HepG2 (cell line): Measurements from ENCODE around the gene PGPEP1. TPM values are rescaled to one million over a fixed set of nuclear protein-coding genes. Genes with fewer than 3 reads are reported as not detected.

ENCODE experiments used
- DR1 ChIP-seq: sonication (generic); formaldehyde crosslinking; IDR thresholded peaks from 2 replicates; pipeline ENCODE4 v1.8.0; 2021; ENCODE audit warnings: mild to moderate bottlenecking, missing genetic modification reagents, inconsistent platforms
- GATAD1 ChIP-seq: IDR thresholded peaks from 2 replicates; pipeline ENCODE4 v1.6.1; 2016; ENCODE audit warnings: missing genetic modification reagents, missing compliant biosample characterization
- HMGA1 ChIP-seq: sonication (generic); formaldehyde crosslinking; conservative IDR thresholded peaks from 2 replicates; pipeline ENCODE4 v1.4.0; 2020; ENCODE audit warnings: missing genetic modification reagents
- JUND ChIP-seq: sonication (generic); formaldehyde crosslinking; IDR thresholded peaks from 2 replicates; pipeline ENCODE4 v1.8.0; 2022; ENCODE audit warnings: mild to moderate bottlenecking, missing genetic modification reagents
- NFE2L2 ChIP-seq: fragments of 150-350 bp; IDR thresholded peaks from 2 replicates; pipeline ENCODE4 v1.6.1; 2014; ENCODE audit warnings: low read length
- NONO ChIP-seq, 2 experiments: fragments of 450-650 bp in 1 of 2; sonication (generic) in 1 of 2; formaldehyde crosslinking in 1 of 2; IDR thresholded peaks in 1 of 2; conservative IDR thresholded peaks in 1 of 2; 2 replicates each; pipeline versions ENCODE4 v1.6.1 to v1.8.0; 2017 to 2022; ENCODE audit warnings: mild to moderate bottlenecking in 1 of 2, missing genetic modification reagents in 1 of 2, moderate library complexity in 1 of 2
- RFXANK ChIP-seq: IDR thresholded peaks from 2 replicates; pipeline ENCODE4 v1.6.1; 2016
- SP5 ChIP-seq: IDR thresholded peaks from 2 replicates; pipeline ENCODE4 v1.6.1; 2016; ENCODE audit warnings: low read depth, borderline replicate concordance
- TOE1 ChIP-seq: sonication (generic); formaldehyde crosslinking; IDR thresholded peaks from 2 replicates; pipeline ENCODE4 v1.4.0; 2020; ENCODE audit warnings: mild to moderate bottlenecking, missing genetic modification reagents
- ZBTB42 ChIP-seq: sonication (generic); formaldehyde crosslinking; IDR thresholded peaks from 2 replicates; pipeline ENCODE4 v1.5.0; 2020; ENCODE audit warnings: mild to moderate bottlenecking, missing genetic modification reagents
- ZNF672 ChIP-seq: sonication (generic); formaldehyde crosslinking; IDR thresholded peaks from 2 replicates; pipeline ENCODE4 v1.8.1; 2022; ENCODE audit warnings: missing genetic modification reagents
- ZNF816 ChIP-seq: sonication (generic); formaldehyde crosslinking; IDR thresholded peaks from 2 replicates; pipeline ENCODE4 v1.8.0; 2022; ENCODE audit warnings: missing genetic modification reagents, mild to moderate bottlenecking, borderline replicate concordance
- ZSCAN31 ChIP-seq: sonication (generic); formaldehyde crosslinking; IDR thresholded peaks from 2 replicates; pipeline ENCODE4 v1.5.0; 2020; ENCODE audit warnings: low read depth, mild to moderate bottlenecking, missing genetic modification reagents
- polyA plus RNA-seq, 8 experiments: library from polyadenylated mRNA; depleted of rRNA in 3 of 8; stranded (reverse) in 7 of 8; unstranded in 1 of 8; fragments of >200 nt; fragmentation: Illumina TruSeq in 4 of 8; extraction: Trizol in 4 of 8; gene quantifications; 2 replicates each; pipeline versions ENCODE4 v1.2.1 to v1.2.3, GENCODE V29; 2011 to 2016; ENCODE audit warnings: low read depth in 4 of 8, missing spikeins in 1 of 8, mixed read lengths in 1 of 8; ENCODE audit not compliant: insufficient read depth in 1 of 8
- total RNA-seq, 5 experiments: library from RNA; depleted of rRNA; stranded (reverse); fragments of >200 nt; fragmentation: Illumina TruSeq; extraction: Trizol; gene quantifications; 2 replicates each; pipeline ENCODE4 v1.2.3, GENCODE V29; 2016; ENCODE audit warnings: low read depth in 1 of 5
- TF ChIP-seq, protein P1 (sequence below): IDR thresholded peaks from 2 replicates; pipeline ENCODE4 v1.6.1; 2012; ENCODE audit warnings: low read length, improper control_type of control experiment
- TF ChIP-seq, protein P2 (sequence below): sonication (generic); formaldehyde crosslinking; IDR thresholded peaks from 2 replicates; pipeline ENCODE4 v1.4.0; 2020; ENCODE audit warnings: missing genetic modification reagents
- TF ChIP-seq, protein P3 (sequence below): sonication (generic); formaldehyde crosslinking; IDR thresholded peaks from 2 replicates; pipeline ENCODE4 v1.5.0; 2020; ENCODE audit warnings: mild to moderate bottlenecking, missing genetic modification reagents, moderate library complexity
- TF ChIP-seq, protein P4 (sequence below): sonication (generic); formaldehyde crosslinking; IDR thresholded peaks from 2 replicates; pipeline ENCODE4 v1.4.0; 2020; ENCODE audit warnings: mild to moderate bottlenecking, missing genetic modification reagents
- TF ChIP-seq, protein P5 (sequence below): sonication (generic); formaldehyde crosslinking; IDR thresholded peaks from 2 replicates; pipeline ENCODE4 v1.4.0; 2020; ENCODE audit warnings: missing genetic modification reagents, borderline replicate concordance
- TF ChIP-seq, protein P6 (sequence below): sonication (generic); formaldehyde crosslinking; IDR thresholded peaks from 2 replicates; pipeline ENCODE4 v1.4.0; 2020; ENCODE audit warnings: missing genetic modification reagents, borderline replicate concordance

The PGPEP1 gene
- total and polyA plus RNA-seq, 2 of the 13 experiments (the other 11 are each of a cell fraction or from before 2014, with no cell fraction given) = 53.1 to 56.6 TPM

DNA sequence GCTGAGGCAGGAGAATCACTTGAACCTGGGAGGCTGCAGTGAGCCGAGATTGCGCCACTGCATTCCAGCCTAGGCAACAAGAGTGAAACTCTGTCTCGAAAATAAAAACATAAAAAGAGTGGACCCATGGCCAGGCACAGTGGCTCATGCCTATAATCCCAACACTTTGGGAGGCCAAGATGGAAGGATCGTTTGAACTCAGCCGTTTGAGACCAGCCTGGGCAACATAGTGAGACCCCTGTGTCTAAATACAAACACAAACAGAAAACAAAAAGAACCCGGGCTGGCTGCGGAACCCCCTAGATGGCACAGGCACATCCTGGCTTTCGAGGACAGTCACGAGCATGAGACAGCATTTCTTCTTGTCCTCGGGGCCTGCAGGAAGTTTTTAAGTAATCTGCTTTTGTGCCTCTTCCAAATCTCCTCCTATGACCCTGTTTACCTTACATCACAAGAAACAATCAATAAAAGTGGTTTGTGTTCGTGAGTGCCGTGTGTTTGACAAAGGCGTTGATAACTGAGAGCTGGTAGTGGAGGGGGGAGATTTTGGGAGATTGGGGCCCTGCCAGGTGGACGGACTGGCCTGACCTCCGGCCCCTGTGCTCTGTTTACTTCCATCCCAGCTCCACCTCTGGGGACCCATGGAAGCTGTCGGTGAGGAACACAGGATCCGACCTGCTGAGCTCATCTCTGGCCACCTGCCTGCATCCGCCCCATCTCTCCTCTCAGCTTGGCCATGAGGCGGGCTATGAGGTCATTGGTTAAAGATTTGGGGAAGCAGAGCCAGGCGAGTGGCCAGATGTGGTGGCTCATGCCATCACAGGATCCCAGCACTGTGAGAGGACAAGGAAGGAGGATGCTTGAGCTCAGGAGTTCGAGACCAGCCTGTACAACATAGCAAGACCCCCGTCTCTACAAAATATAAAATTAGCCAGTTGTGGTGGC lies 39.7 kb downstream of the PGPEP1 start (continued):
- TF ChIP-seq, protein P1, sequence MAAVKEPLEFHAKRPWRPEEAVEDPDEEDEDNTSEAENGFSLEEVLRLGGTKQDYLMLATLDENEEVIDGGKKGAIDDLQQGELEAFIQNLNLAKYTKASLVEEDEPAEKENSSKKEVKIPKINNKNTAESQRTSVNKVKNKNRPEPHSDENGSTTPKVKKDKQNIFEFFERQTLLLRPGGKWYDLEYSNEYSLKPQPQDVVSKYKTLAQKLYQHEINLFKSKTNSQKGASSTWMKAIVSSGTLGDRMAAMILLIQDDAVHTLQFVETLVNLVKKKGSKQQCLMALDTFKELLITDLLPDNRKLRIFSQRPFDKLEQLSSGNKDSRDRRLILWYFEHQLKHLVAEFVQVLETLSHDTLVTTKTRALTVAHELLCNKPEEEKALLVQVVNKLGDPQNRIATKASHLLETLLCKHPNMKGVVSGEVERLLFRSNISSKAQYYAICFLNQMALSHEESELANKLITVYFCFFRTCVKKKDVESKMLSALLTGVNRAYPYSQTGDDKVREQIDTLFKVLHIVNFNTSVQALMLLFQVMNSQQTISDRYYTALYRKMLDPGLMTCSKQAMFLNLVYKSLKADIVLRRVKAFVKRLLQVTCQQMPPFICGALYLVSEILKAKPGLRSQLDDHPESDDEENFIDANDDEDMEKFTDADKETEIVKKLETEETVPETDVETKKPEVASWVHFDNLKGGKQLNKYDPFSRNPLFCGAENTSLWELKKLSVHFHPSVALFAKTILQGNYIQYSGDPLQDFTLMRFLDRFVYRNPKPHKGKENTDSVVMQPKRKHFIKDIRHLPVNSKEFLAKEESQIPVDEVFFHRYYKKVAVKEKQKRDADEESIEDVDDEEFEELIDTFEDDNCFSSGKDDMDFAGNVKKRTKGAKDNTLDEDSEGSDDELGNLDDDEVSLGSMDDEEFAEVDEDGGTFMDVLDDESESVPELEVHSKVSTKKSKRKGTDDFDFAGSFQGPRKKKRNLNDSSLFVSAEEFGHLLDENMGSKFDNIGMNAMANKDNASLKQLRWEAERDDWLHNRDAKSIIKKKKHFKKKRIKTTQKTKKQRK = no peak
- TF ChIP-seq ZSCAN31 (CRISPR knock-in tag) = peak; percentile 95
- TF ChIP-seq, protein P2, sequence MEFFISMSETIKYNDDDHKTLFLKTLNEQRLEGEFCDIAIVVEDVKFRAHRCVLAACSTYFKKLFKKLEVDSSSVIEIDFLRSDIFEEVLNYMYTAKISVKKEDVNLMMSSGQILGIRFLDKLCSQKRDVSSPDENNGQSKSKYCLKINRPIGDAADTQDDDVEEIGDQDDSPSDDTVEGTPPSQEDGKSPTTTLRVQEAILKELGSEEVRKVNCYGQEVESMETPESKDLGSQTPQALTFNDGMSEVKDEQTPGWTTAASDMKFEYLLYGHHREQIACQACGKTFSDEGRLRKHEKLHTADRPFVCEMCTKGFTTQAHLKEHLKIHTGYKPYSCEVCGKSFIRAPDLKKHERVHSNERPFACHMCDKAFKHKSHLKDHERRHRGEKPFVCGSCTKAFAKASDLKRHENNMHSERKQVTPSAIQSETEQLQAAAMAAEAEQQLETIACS (CRISPR knock-in tag) = no peak; the same call in 1 of the 2 replicates
- peak; percentile 98 for TF ChIP-seq SP5
- TF ChIP-seq, protein P3, sequence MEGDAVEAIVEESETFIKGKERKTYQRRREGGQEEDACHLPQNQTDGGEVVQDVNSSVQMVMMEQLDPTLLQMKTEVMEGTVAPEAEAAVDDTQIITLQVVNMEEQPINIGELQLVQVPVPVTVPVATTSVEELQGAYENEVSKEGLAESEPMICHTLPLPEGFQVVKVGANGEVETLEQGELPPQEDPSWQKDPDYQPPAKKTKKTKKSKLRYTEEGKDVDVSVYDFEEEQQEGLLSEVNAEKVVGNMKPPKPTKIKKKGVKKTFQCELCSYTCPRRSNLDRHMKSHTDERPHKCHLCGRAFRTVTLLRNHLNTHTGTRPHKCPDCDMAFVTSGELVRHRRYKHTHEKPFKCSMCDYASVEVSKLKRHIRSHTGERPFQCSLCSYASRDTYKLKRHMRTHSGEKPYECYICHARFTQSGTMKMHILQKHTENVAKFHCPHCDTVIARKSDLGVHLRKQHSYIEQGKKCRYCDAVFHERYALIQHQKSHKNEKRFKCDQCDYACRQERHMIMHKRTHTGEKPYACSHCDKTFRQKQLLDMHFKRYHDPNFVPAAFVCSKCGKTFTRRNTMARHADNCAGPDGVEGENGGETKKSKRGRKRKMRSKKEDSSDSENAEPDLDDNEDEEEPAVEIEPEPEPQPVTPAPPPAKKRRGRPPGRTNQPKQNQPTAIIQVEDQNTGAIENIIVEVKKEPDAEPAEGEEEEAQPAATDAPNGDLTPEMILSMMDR (CRISPR knock-in tag) = 0 out of 2 replicates have a peak, but pooled peaks have one; percentile 31
- peak; percentile 26; the same call in 1 of the 2 replicates for TF ChIP-seq RFXANK
- TF ChIP-seq, protein P4, sequence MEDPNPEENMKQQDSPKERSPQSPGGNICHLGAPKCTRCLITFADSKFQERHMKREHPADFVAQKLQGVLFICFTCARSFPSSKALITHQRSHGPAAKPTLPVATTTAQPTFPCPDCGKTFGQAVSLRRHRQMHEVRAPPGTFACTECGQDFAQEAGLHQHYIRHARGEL (CRISPR knock-in tag) = no peak
- peak; percentile 87 for TF ChIP-seq NFE2L2
- TF ChIP-seq, protein P5, sequence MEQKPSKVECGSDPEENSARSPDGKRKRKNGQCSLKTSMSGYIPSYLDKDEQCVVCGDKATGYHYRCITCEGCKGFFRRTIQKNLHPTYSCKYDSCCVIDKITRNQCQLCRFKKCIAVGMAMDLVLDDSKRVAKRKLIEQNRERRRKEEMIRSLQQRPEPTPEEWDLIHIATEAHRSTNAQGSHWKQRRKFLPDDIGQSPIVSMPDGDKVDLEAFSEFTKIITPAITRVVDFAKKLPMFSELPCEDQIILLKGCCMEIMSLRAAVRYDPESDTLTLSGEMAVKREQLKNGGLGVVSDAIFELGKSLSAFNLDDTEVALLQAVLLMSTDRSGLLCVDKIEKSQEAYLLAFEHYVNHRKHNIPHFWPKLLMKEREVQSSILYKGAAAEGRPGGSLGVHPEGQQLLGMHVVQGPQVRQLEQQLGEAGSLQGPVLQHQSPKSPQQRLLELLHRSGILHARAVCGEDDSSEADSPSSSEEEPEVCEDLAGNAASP = peak; percentile 99
- TF ChIP-seq GATAD1 (CRISPR knock-in tag) = peak; percentile 70
- no peak for TF ChIP-seq DR1 (CRISPR knock-in tag)
- TF ChIP-seq, protein P6, sequence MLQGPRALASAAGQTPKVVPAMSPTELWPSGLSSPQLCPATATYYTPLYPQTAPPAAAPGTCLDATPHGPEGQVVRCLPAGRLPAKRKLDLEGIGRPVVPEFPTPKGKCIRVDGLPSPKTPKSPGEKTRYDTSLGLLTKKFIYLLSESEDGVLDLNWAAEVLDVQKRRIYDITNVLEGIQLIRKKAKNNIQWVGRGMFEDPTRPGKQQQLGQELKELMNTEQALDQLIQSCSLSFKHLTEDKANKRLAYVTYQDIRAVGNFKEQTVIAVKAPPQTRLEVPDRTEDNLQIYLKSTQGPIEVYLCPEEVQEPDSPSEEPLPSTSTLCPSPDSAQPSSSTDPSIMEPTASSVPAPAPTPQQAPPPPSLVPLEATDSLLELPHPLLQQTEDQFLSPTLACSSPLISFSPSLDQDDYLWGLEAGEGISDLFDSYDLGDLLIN (CRISPR knock-in tag) = peak; percentile 57; the same call in 1 of the 2 replicates
- TF ChIP-seq ZBTB42 (CRISPR knock-in tag) = peak; percentile 98
- no peak for TF ChIP-seq NONO (IDR thresholded peaks at IDR 0.05)
- peak; percentile 93 for TF ChIP-seq NONO (CRISPR knock-in tag; conservative IDR thresholded peaks at IDR 0.05)
- no peak for TF ChIP-seq ZNF672 (CRISPR knock-in tag)
- no peak for TF ChIP-seq HMGA1 (CRISPR knock-in tag)
- peak; percentile 99 for TF ChIP-seq ZNF816 (CRISPR knock-in tag)
- TF ChIP-seq TOE1 (CRISPR knock-in tag) = peak; percentile 92
- peak; percentile 95 for TF ChIP-seq JUND (CRISPR knock-in tag)
